ENCODE data around the gene HHAT. TPM values are rescaled to one million over a fixed set of nuclear protein-coding genes. Genes with fewer than 3 reads are reported as not detected.

HHAT gene
- total and polyA plus RNA-seq, 2 donors (not counting 3 experiments of a cell fraction or from before 2014, with no cell fraction given): 2.4 to 4.3 TPM

GRCh38 chr1:210652329-210652954, 323.7 kb downstream of the HHAT start:
- dilution Hi-C loops (cut with MboI; ENCODE audit: extremely low pct_ligation_motif_present, low sequenced_read_pairs) (no loop called here), intact Hi-C loops (cut with micrococcal nuclease) (no loop called here)
- peaks cover 7% of the 10 kb centered on the region for H3K9me3 ChIP-seq (replicated peaks; ENCODE audit: control insufficient read depth, insufficient read depth, low read length)
- H2AFZ ChIP-seq (ENCODE audit: low read depth, low read length): no peak overlapping the region
- TF ChIP-seq MYC (IDR thresholded peaks at IDR 0.05; ENCODE audit: low read depth, low read length): no peak
- TF ChIP-seq CTCF (IDR thresholded peaks at IDR 0.05; ENCODE audit: extremely low read depth in 1 of 2, insufficient read depth in 1 of 2, low read depth in 1 of 2, low read length in 2 of 2): no peak
- TF ChIP-seq POLR2A (IDR thresholded peaks at IDR 0.05; ENCODE audit: low read depth, low read length): no peak
- TF ChIP-seq GATA2 (IDR thresholded peaks at IDR 0.05; ENCODE audit: insufficient read depth, insufficient read length, low read depth, low read length): no peak
- no peak for TF ChIP-seq POLR2AphosphoS5 (IDR thresholded peaks at IDR 0.05; ENCODE audit: insufficient read depth, low read depth, low read length)
- TF ChIP-seq FOS (IDR thresholded peaks at IDR 0.05; ENCODE audit: borderline replicate concordance, insufficient read depth, low read length): no peak
- no peak for TF ChIP-seq JUN (IDR thresholded peaks at IDR 0.05; ENCODE audit: borderline replicate concordance, insufficient read depth, insufficient read length, low read depth)
- TF ChIP-seq EZH2 (IDR thresholded peaks at IDR 0.05; ENCODE audit: borderline replicate concordance, low read depth, low read length, severe bottlenecking): no peak
- no peak for TF ChIP-seq MAX (IDR thresholded peaks at IDR 0.05; ENCODE audit: insufficient read depth, insufficient read length)
- H3K36me3 ChIP-seq (ENCODE audit: control insufficient read depth in 2 of 2, extremely low read depth in 1 of 2, insufficient read depth in 2 of 2, low read length in 2 of 2): no peaks in the 10 kb centered on the region
- FAIRE-seq (no peak), DNase-seq (ENCODE audit: low read depth, low spot score) (no peak)
- CTCF ChIA-PET: no interaction called here
- H3K27ac ChIP-seq (ENCODE audit: insufficient read depth, low read depth, low read length): no peak overlapping the region
- no peak overlapping the region for H3K4me2 ChIP-seq (ENCODE audit: insufficient read depth, low read length)
- no peak overlapping the region for H3K9ac ChIP-seq (replicated peaks; ENCODE audit: extremely low read depth, insufficient read depth, low read length)
- no peaks in the 10 kb centered on the region for H3K9me1 ChIP-seq (replicated peaks; ENCODE audit: control insufficient read depth, extremely low read depth, insufficient read depth, low read length)
- no peak overlapping the region for H3K4me3 ChIP-seq (replicated peaks in 1 of 3; ENCODE audit: insufficient read depth in 1 of 3, low read depth in 1 of 3, low read length in 3 of 3)
- H3K4me1 ChIP-seq (ENCODE audit: control insufficient read depth, extremely low read depth, insufficient read depth, low read length): no peaks in the 10 kb centered on the region
- no peaks in the 10 kb centered on the region for H3K79me2 ChIP-seq (ENCODE audit: control insufficient read depth, insufficient read depth, low read length)
- BruUV-seq (replicated peaks): no TSS peak
- H4K20me1 ChIP-seq (replicated peaks; ENCODE audit: control insufficient read depth, extremely low read depth, insufficient read depth, low read length): no peaks in the 10 kb centered on the region
- no peaks in the 10 kb centered on the region for H3K27me3 ChIP-seq (ENCODE audit: control insufficient read depth in 2 of 2, insufficient read depth in 2 of 2, low read length in 2 of 2)
- POLR2A ChIA-PET: no interaction called here
